Mammary epithelial cell (primary cell): ENCODE results near the gene IL1R2.

Experiments
- CTCF ChIP-seq, 2 donors: IDR thresholded peaks in 1 of 2; conservative IDR thresholded peaks in 1 of 2; 2 replicates each; pipeline ENCODE4 v1.5.1; 2011 to 2012; ENCODE audit warnings: inconsistent platforms in 2 of 2, low read length in 2 of 2, mild to moderate bottlenecking in 2 of 2, control low read depth in 1 of 2, low read depth in 1 of 2; ENCODE audit not compliant: insufficient read depth in 1 of 2; ENCODE audit errors: extremely low read depth in 1 of 2
- EZH2 ChIP-seq: IDR thresholded peaks from 2 replicates; pipeline ENCODE4 v1.6.1; 2012; ENCODE audit warnings: low read length, inconsistent platforms, borderline replicate concordance

- TF ChIP-seq CTCF (conservative IDR thresholded peaks at IDR 0.05 in 1 of 2, IDR thresholded peaks at IDR 0.05 in 1 of 2; ENCODE audit: extremely low read depth in 1 of 2, insufficient read depth in 1 of 2, low read depth in 1 of 2, low read length in 2 of 2) (no peak), EZH2 (no peak)
These were observed 74.0 kb downstream of the IL1R2 start for GRCh38 chr2:102065675-102066252.
